GM21723 (cell line): Measurements from ENCODE around the gene FCRL3.
"Not testable (repeated sequence)": the region's sequence is repeated elsewhere in the genome, so short reads cannot be mapped to it uniquely, and the experiment has no call there.

ENCODE experiments used
- ATAC-seq: cut with Tn5 transposase; IDR thresholded peaks from one replicate; pipeline ENCODE4 v1.9.1; 2021; ENCODE audit warnings: mild to moderate bottlenecking, moderate library complexity; ENCODE audit not compliant: unreplicated experiment

FCRL3 gene, protein sequence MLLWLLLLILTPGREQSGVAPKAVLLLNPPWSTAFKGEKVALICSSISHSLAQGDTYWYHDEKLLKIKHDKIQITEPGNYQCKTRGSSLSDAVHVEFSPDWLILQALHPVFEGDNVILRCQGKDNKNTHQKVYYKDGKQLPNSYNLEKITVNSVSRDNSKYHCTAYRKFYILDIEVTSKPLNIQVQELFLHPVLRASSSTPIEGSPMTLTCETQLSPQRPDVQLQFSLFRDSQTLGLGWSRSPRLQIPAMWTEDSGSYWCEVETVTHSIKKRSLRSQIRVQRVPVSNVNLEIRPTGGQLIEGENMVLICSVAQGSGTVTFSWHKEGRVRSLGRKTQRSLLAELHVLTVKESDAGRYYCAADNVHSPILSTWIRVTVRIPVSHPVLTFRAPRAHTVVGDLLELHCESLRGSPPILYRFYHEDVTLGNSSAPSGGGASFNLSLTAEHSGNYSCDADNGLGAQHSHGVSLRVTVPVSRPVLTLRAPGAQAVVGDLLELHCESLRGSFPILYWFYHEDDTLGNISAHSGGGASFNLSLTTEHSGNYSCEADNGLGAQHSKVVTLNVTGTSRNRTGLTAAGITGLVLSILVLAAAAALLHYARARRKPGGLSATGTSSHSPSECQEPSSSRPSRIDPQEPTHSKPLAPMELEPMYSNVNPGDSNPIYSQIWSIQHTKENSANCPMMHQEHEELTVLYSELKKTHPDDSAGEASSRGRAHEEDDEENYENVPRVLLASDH

DNA sequence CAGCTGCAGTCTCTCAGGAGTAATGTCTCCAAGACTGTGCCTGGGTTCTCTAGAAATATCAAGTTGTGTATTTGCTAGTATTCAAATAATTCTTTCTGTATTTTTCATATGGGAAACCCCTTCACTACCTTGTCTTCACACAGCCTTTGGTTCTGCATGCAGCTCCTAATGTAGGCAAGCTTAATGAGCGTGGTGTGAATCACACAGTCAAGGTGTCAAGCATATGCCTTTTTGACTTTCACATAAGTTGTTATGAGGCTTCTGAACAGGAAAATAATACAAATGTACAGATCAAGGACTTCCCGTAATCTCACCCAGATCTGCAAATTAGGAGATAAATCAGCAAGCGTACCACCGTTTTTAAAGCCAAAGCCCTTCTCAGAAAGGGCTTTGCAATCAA lies at the start of gene FCRL3:
TSS of gene FCRL3 (minus strand) at position 38 of the 400 bp plus-strand sequence. CDS start 280 bp downstream, outside the sequence.
- no peak for ATAC-seq

DNA sequence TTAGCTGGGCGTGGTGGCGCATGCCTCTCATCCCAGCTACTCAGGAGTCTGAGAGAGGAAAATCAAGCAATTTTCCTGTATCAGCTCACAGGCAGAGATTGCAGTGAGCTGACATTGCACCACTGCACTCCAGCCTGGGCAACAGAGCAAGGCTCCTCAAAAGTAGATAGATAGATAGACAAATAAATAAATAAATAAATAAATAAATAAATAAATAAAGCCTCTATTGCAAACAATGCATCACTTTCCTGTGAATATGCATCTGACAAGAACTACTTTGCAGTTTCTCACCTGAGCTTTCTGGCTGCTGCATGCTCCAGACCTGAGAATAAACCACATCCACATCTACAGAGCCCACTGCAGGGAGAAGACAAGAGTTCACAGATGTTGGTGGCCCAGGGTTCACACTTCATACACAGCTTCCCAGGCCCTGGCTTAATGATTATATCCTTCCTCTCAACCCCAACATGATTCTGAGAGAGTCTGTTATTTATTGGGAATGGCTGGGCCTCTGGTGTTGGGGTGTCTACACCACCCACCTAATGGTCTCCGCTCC lies 47.8 kb upstream of the FCRL3 start:
- ATAC-seq: no peak

DNA sequence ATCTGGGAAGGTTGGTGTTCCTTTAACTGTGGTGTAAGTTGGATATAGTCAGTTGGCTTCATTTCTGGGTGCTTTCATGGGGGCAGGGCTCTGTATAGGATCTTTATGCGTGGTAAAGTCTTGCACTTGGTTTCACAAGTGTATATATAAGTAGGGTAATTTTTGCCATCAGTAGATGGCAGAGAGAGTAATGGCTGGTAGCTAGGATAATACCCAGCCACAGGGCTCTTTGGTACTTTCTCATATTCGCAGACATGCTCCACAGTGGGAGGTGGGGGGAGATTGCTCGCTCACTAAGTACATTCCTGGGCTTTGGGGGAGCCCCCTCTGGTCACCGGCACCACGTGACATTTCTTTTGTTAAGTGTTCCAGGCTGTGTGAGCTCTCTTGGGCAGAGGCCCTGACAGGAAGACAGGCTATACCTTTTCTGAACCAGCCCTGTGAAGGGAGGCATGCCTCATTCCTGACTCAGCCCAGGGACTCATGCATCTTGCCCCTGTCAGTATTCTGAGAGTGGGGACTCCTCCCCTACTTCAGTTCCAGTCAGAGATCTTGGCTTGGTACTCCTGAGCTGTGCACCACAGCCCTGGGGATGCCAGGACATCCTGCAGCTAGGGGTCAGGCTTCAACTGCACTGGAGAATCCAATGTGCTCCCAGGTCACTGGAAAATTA lies 38.8 kb upstream of the FCRL3 start:
- ATAC-seq: no peak

DNA sequence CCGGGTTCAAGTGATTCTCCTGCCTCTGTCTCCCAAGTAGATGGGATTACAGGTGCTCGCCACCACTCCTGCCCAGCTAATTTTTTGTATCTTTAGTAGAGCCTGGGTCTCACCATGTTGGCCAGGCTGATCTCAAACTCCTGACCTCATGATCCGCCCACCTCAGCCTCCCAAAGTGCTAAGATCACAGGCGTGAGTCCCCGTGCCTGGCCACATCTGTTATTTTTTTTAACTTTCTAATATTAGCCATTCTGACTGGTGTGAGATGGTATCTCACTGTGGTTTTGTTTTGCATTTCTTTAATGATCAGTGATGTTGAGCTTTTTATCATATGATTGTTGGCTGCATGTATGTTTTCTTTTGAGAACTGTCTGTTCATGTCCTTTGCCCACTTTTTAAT lies 35.4 kb upstream of the FCRL3 start:
- not testable (repeated sequence) for ATAC-seq

DNA sequence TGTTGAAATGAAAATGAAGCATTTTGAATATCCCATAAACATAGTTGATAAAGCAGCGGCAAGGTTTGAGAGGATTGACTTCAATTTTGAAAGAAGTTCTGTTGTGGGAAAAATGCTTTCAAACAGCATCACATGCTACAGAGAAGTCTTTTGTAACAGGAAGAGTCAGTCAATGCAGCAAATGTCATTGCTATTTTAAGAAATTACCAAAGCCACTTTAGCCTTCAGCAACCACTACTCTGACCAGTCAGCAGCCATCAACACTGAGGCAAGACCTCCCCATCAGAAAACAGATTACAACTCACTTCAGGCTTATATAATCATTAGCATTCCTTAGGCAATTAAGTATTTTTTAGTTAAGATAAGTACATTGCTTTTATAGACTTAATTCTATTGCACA lies 33.8 kb upstream of the FCRL3 start:
- ATAC-seq: no peak

DNA sequence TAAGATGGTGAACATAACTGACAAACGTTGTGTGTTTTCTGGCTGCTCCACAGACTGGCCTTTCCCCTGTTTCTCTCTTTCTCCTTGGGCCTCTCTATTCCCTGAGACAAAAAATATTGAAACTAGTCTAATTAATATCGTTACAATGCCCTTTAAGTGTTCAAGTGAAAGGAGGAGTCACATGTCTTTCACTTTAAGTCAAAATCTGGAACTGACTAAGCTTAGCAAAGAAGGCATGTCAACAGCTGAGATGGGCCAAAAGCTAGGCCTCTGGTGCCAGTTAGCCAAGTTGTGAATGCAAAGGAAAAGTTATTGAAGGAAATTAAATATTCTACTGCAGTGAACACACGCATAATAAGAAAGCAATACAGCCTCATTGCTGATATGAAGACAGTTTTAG lies 32.2 kb upstream of the FCRL3 start:
- ATAC-seq: peak; percentile 52

DNA sequence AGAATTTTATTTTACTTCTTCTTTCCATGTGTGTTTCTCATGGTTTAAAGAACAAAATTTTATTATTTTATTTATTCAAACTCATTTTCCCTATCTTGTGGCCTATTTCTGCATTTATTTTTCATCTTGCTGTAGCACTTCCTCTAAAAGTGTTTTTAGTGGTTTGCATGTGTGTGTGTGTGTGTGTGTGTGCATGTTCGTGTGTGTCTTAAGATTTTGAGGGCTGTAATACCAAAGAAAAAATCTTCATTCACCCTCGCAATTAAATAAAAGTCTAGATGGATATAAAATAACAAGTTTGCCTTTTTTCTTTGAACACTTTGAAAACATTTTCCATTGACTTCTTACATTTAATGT lies 24.6 kb upstream of the FCRL3 start:
- ATAC-seq: no peak

DNA sequence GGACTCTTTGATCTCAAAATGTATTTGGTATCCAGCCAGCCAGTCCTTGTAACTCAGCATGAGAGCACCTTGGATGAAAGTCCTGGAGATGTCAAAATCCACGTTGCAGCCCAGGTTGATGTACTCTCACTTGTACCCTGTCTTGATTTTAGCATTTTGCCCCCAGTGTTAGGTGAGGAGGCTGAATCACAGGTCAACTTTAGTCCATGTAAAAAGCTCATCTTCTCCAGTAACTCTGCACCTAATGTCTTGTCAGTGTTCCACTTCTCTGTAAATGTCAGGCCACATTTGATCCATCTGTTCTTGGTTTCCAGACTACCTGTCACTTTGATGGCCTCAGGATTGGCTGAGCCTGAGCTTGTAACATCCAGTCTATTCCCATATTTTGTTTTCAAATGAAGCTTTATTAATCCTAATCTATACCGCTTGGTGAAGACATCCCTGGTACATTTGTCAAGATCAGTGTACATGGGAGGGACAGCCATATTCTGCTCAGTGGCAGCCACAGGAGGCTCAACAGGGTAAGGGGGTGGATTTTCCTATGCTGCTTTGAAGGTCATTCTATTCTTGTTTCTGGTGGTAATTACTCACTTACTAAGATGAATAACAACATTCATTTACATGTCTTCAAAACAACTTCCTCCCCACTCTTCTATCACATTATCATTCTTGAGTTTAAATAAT lies 24.1 kb upstream of the FCRL3 start:
- no peak for ATAC-seq

DNA sequence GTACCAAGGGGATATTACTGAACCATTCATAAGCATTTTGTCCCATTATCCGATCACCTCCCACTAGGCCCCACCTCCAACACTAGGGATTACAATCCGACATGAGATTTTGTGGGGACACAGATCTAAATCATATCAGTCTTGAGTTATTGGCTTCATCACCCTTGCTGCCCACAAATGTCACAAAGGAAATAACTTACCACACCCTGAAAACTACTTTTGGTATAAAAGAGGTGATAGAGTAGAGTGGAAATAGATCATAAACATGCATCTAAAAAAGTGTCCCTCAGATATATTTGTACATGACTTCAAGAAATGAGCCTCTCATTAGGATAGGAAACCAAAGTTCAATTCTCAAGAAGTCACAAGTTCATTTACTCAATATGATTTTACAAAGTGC lies 22.6 kb upstream of the FCRL3 start:
- ATAC-seq: no peak

DNA sequence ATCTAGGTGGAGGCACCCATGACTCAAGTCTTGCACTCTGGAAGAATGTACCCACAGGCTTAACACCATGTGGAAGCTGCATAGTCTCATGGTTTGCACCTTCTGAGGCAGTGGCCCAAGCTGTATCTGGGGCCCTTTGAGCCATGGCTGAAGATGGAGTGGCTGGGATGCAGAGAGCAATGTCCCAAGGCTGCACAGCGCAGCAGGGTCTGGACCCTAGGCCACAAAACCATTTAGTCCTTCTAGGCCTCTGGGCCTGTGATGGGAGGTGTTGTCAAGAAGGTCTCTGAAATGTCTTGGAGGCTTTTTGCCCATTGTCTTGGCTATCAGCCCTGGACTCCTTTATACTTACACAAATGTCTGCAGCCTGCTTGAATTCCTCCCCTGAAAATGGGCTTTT lies 21.4 kb upstream of the FCRL3 start:
- ATAC-seq: no peak

DNA sequence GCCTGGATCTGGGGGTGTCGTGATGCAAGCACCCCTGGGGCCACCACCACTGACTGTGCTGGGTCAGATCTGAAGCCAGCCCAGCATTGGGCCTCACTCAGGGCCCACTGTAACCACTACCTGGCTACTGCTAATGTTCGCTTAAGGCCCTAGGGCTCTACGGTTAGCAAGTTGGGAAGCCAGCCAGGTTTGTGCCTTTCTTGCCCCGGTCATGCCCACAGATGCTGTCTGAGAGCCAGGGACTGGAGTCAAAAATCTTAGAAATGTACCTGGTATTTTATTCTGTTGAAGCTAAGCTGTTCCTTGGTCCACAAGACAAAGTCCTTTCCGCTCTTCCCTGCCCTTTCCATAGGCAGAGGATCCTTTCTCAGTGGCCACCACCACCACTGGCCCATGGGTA lies 15.2 kb upstream of the FCRL3 start:
- ATAC-seq: no peak

DNA sequence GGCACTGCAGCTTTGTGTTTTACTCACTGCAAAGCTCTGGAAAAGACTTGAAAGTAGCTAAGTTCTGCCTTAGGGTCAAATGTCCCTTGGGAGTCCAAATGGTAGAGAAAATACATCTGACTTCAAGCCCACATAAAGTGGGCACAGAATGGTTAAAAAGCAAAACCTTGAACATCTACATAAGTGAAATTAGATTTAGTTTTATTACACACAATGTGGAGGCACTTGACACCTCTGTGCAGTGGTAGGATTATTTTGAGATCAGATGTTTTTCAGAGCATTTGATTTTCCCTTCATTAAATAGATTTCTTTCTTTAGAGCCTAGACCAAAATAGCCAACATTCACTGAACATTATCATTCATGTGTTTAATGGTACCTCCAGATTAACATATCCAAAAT lies 11.2 kb upstream of the FCRL3 start:
- no peak for ATAC-seq

DNA sequence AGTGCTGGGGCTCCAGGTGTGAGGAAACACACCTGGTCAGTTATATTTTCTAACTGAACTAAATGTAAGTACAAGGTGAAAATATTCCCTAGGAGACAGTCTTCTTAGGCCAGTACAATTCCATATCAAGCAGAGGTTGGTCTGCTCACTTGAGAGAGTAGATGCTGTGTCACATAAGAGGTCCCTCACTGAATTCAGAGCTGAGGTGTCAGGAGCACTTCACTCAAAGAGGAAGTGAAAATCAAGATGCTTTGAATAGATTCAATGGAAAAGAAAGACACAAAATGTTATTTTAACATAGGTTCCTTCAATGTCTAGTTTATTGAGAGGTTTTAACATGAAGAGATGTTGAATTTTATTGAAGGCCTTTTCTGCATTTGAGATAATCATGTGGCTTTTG lies 4.3 kb upstream of the FCRL3 start:
- ATAC-seq: no peak

DNA sequence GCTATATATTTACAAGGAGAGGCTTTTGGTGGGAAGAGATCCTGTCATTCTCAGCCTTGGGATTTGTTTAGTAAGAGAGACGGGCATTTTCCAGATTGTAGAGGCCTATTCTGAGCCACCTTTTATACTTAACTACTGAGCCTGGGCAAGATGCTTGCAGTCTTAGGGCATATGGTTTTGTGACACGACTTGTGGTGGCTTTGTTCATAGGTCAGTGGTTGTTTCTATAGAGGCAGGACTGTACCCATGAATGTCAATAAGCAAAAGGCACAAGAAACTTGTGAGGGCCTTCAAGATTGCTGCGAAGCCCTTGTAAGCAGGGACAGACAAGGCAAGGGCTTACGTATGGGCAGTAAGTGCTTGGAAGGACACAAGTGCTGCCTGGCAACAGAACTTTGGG lies 3.4 kb upstream of the FCRL3 start:
- no peak for ATAC-seq

DNA sequence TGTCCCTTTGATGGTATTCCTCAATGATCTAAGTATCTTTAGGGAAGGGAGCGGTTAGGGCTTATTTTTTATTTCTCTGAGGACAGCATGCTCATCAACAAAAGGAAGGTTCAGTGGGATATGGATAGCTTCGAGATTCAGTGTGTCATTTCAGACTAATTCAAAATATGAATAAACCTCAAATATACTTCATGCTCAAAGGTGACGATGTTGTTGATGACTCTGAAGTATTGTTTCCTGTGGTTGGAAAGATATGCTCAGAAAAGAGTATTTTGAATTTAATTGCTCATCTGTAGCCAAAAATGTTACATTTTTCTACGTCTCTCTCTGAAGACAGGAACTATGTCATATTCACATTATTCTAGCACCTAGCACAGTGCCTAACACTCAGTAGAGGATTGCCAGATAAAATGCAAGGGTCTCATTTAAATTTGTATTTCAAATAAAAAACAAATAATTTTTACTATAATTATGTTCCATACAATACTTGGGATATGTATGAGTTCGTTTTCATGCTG lies 1.8 kb upstream of the FCRL3 start:
- no peak for ATAC-seq

DNA sequence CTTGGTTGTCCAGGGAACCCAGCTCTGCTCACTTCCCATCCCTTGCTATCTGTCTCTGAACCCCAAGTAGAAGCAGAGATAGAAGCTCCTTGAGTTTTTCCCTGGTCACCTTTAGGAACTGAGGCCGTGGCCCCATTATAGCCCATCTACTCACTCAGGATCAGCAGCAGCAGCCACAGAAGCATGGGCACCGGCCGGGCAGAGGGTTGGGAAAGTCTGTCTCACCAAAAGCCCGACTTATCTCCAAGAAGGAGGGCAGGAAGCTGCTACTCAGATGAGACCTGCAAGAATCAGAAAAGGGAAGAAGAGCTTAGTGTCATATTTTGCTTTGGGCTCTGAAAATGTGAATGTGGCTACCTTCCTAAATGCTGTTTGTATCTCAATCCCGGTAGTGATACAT lies 264 bp downstream of the FCRL3 start:
- no peak for ATAC-seq

DNA sequence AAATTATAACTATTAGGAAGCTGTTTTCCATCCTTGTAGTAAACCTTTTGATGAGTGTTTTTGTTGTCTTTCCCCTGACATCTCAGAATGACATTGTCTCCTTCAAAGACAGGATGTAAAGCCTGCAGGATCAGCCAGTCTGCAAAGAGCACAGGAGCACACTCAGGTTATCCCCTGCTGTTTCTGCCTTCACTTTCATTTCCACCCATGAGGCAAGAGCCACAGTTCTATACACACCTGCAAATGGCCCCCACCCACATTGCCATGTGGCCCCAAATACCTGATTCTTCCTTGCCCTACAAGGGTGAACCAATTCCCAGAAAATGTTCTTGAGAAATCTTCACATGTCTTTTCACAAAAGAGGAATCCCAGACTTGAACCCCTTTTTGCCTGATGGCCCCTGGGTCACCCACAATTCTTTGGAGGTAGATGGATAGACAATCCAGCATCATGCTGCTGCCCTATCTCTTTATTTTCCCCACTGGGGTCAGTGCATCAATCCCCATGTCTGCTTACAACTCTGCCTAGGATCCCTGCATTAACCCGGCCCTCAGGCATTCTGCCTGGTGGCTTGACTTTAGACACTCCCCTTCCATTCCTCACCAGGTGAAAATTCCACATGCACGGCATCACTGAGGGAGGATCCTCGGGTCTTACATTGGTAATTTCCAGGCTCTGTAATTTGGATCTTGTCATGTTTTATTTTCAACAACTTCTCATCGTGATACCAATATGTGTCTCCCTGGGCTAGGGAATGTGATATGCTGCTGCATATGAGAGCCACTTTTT lies 2.6 kb downstream of the FCRL3 start:
- ATAC-seq: no peak

DNA sequence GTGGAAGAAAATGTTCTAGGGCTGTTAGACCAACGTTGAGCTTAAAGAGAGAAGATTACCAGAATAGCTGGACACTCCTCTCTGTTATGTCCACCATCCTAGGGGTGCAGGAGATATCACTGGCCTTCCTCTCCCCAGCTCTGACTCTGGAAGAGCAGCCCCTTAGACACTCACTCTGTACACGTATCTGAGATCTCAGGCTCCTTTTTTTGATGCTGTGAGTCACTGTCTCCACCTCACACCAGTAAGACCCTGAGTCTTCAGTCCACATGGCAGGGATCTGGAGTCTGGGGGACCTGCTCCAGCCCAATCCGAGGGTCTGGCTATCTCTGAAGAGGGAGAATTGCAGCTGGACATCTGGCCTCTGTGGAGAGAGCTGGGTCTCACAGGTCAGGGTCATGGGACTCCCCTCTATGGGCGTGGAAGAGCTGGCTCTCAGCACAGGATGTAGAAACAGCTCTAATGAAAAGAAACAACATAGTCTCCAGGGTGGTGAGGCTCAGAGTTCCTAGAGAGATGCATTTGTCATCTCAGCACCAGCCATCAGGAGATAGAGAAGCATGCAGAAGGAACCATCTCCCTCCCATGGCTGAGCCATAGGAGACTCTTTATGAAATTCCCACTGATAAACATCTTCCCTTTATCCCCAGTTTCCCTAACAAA lies 3.5 kb downstream of the FCRL3 start:
- no peak for ATAC-seq

DNA sequence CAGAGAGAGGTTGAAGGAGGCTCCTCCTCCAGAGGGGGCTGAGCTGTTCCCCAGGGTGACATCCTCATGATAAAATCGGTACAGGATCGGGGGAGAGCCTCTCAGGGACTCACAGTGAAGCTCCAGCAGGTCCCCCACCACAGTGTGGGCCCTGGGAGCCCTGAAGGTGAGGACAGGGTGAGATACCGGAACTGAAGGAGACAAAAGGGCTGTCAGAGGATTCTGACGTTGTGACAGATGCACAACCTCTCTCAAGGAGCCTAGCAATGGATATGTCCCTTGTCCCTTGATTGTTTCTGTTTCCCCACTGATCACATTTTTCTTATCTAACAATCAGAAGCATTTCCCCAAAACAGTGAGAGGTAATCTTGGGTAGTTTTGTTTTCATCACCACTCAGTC lies 5.2 kb downstream of the FCRL3 start:
- no peak for ATAC-seq
